Epithelial cell of esophagus (primary cell): Measurements from ENCODE around the gene SLAMF7.
A peak's percentile ranks its signal among the peaks of the same experiment; 100 is the strongest.

Experiments
- DNase-seq: peaks from one replicate; pipeline ENCODE4 v3.0.0; 2010; ENCODE audit warnings: low read depth
- H3K4me3 ChIP-seq: 2 replicates; pipeline ENCODE4 v1.5.1; 2011; ENCODE audit warnings: mild to moderate bottlenecking, low read length, control low read depth
- CTCF ChIP-seq: IDR thresholded peaks from 2 replicates; pipeline ENCODE4 v1.5.1; 2011; ENCODE audit warnings: low read depth, mild to moderate bottlenecking, low read length, control low read depth, inconsistent platforms; ENCODE audit not compliant: insufficient read depth; ENCODE audit errors: missing control alignments

The SLAMF7 gene

DNA sequence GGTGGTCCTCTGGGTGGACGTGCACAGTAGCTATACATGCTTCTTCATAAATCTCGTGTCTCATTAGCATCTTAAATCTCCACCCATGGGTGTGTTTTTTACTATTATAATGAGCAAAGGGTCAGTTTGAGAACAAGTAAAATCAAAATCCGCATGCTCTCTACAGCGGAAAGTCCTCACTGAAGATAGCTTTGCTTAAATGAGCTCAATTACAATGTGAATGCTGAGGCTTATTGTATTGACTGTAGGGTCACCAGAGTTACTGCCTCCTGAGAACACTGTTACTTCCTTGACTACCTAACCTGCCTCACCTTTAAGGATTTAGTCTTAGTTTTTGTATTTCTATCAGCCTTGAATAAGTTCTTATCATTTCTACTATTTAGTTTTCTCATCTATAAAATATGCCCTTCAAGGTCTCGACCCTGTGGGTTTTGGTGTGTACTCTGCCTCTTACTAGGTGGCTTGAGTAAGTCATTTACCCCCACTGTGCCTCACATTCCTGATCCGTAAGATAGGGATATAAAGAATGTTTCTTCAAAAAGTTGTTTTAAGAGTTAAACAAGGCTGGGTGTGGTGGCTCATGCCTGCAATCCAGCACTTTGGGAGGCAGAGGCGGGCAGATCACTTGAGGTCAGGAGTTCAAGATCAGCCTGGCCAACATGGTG, 7.9 kb downstream of the SLAMF7 start:
- H3K4me3 ChIP-seq, result no peak overlapping the region
- TF ChIP-seq CTCF, result no peak
- no peak for DNase-seq

DNA sequence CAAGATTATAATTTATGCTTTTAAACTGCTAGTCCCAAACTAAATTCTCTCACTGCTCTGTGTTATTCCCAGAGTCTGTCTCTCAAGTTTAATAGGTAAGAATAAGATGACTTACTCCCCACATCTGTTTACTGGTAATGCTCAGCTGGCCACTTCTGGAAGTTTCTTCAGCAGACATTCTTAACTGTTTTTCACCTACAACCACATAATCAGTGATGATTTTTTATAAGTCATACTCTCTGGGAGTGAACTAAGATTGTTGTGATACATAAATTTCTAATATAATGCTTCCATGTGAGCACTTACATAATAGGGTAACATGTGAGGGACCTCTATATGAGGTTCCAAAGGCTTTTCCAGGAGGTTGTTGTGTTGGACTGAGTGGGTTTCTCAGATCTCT, 8.7 kb downstream of the SLAMF7 start:
- H3K4me3 ChIP-seq, result no peak overlapping the region
- DNase-seq, result peak; percentile 62
- no peak for TF ChIP-seq CTCF

GRCh38 chr1:160748181-160748877, 9.3 kb downstream of the SLAMF7 start:
- DNase-seq, result peak; percentile 90
- peak; percentile 36 for TF ChIP-seq CTCF
- no peak overlapping the region for H3K4me3 ChIP-seq

- no peak overlapping the region for H3K4me3 ChIP-seq
- TF ChIP-seq CTCF, result no peak
- DNase-seq, result peak; percentile 90
Measured at GRCh38 chr1:160748878-160749269, 9.8 kb downstream of the SLAMF7 start.

DNA sequence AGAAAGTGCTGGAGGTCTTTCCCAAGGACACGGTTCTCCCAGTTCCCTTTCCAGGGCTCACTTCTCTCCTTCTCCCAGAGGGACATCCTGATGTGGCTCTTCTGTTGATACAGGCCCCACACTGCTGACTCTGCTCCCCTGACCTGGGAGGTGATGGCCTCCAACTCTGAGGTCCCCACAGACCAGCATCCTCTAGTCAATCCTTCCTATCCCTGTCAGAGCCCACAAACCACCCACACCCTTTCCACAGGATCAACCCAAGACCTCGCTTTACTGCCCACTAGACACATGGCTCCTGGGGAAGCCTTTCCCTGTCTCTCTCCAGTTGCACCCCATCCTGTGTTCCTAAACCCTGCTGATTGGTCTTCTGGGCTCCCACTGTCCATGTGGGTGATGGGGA, 11.6 kb downstream of the SLAMF7 start:
- no peak overlapping the region for H3K4me3 ChIP-seq
- no peak for TF ChIP-seq CTCF
- no peak for DNase-seq

DNA sequence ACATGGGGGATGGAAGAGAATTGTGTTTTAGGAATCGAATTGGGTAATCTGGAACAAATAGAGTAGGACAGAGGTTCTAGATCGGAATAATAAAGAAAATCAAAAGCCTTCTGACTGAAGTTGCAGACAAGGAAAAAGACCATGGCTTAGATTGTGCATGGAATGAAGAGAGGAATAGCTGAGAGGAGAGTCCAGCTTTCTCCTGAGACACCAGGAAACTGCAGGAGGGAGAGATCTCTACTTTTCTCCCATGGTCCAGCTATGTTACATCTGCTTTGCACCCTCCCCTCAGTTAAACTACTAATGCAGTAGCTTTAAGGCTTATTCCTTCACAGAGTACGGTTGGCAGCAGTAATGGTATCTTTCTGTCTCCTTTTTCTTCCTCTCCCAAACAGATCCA, 13.4 kb downstream of the SLAMF7 start:
- H3K4me3 ChIP-seq, result no peak overlapping the region
- no peak for TF ChIP-seq CTCF
- DNase-seq, result no peak

- DNase-seq, result no peak
- TF ChIP-seq CTCF, result no peak
- H3K4me3 ChIP-seq, result no peak overlapping the region
Measured at GRCh38 chr1:160752924-160753323, 13.9 kb downstream of the SLAMF7 start.
